Left colon (tissue), 2 donors: ENCODE measurements around the gene TMEM255B. TPM values are rescaled to one million over a fixed set of nuclear protein-coding genes. Genes with fewer than 3 reads are reported as not detected.
"Not testable (repeated sequence)": the region's sequence is repeated elsewhere in the genome, so short reads cannot be mapped to it uniquely, and the experiment has no call there.

ENCODE experiments used
- ATAC-seq: fragments of 200-7000 bp; cut with Tn5 transposase; one replicate; pipeline ENCODE4 v1.9.1; 2020; ENCODE audit warnings: mild to moderate bottlenecking, moderate library complexity
- DNase-seq, 2 donors: peaks; one replicate each; pipeline ENCODE4 v3.0.0-alpha.2; 2020
- intact Hi-C, 2 donors: fragments of 100-400 bp; cut with DNase I in 1 of 2; cut with micrococcal nuclease in 1 of 2; formaldehyde crosslinking; loops; one replicate each; pipeline versions ENCODE4 v1.11.2 to v1.14.0; 2022; cut with DNase I, micrococcal nuclease
- total RNA-seq, 2 donors: library from RNA; stranded (reverse); fragmentation: NEBNext Ultra II Directional; extraction: Animal tissue kit (Norgen Biotek cat#: 25700); gene quantifications; one replicate each; pipeline ENCODE4 v1.2.1, GENCODE V29; 2021
- donor health status: DM: no; HTN: no; CAD: no.
- donor health status: DM: yes; HTN: yes; CAD: no.

TMEM255B gene
- total RNA-seq, 2 donors from 2014 or later = 1.9 to 2.4 TPM

GRCh38 chr13:113793718-113794085 is 34.7 kb downstream of the TMEM255B start:
- intact Hi-C loops = no loop called here
- ATAC-seq = no peak
- no peak for DNase-seq

- no peak for ATAC-seq
- no peak for DNase-seq
- intact Hi-C loops = no loop called here
These were observed 35.1 kb downstream of the TMEM255B start for GRCh38 chr13:113794086-113794485.

GRCh38 chr13:113794764-113795173 is 35.7 kb downstream of the TMEM255B start:
- no peak for ATAC-seq
- intact Hi-C loops = no loop called here
- no peak for DNase-seq

GRCh38 chr13:113795362-113795761 is 36.3 kb downstream of the TMEM255B start:
- DNase-seq, intact Hi-C loops, ATAC-seq: not testable (repeated sequence)

- intact Hi-C loops = no loop called here
- ATAC-seq = no peak
These were observed 37.4 kb downstream of the TMEM255B start for GRCh38 chr13:113796211-113796963.

GRCh38 chr13:113796964-113797676 is 38.1 kb downstream of the TMEM255B start:
- intact Hi-C loops = no loop called here
- no peak for ATAC-seq
- peak in 1 of 2 donors; percentile 10 for DNase-seq

More at GRCh38 chr13:113796211-113796963, 37.4 kb downstream of the TMEM255B start:
- DNase-seq = no peak

GRCh38 chr13:113798200-113798811 is 39.3 kb downstream of the TMEM255B start:
- ATAC-seq = no peak

GRCh38 chr13:113800576-113800926 is 41.5 kb downstream of the TMEM255B start:
- ATAC-seq = no peak
- intact Hi-C loops = no loop called here
- peak in 1 of 2 donors; percentile 11 for DNase-seq

More at GRCh38 chr13:113798200-113798811, 39.3 kb downstream of the TMEM255B start:
- intact Hi-C loops = no loop called here
- DNase-seq = no peak

GRCh38 chr13:113801289-113801961 is 42.4 kb downstream of the TMEM255B start:
- ATAC-seq (no peak), DNase-seq (peak in 1 of 2 donors; percentile 8)
- intact Hi-C loops = no loop called here

GRCh38 chr13:113802090-113802531 is 43.1 kb downstream of the TMEM255B start:
- peak; percentile 36 for ATAC-seq
- DNase-seq = no peak
- intact Hi-C loops = no loop called here

GRCh38 chr13:113802761-113803160 is 43.7 kb downstream of the TMEM255B start:
- no peak for DNase-seq
- intact Hi-C loops = no loop called here
- ATAC-seq = peak; percentile 20

- DNase-seq (peak in 1 of 2 donors; percentile 4), ATAC-seq (no peak)
- intact Hi-C loops = no loop called here
These were observed 44.5 kb downstream of the TMEM255B start for GRCh38 chr13:113803409-113804016.

GRCh38 chr13:113804017-113804702 is 45.1 kb downstream of the TMEM255B start:
- intact Hi-C loops = no loop called here
- DNase-seq = peak in 1 of 2 donors; percentile 5
- no peak for ATAC-seq

- DNase-seq (no peak), ATAC-seq (no peak)
- intact Hi-C loops = no loop called here
These were observed 45.8 kb downstream of the TMEM255B start for GRCh38 chr13:113804703-113805430.

GRCh38 chr13:113805431-113806103 is 46.5 kb downstream of the TMEM255B start:
- DNase-seq = no peak
- intact Hi-C loops = no loop called here
- ATAC-seq = no peak

- ATAC-seq (no peak), DNase-seq (no peak)
- intact Hi-C loops = no loop called here
These were observed 47.1 kb downstream of the TMEM255B start for GRCh38 chr13:113806104-113806471.

- intact Hi-C loops = no loop called here
- DNase-seq (no peak), ATAC-seq (no peak)
These were observed 47.5 kb downstream of the TMEM255B start for GRCh38 chr13:113806526-113806925.
